CD14-positive monocyte (primary cell): ENCODE results near the gene BCL10. TPM values are rescaled to one million over a fixed set of nuclear protein-coding genes. Genes with fewer than 3 reads are reported as not detected.

Experiments
- DNase-seq, 3 donors: peaks; one replicate each; pipeline ENCODE4 v3.0.0-alpha.2; 2011 to 2022
- H2AFZ ChIP-seq: 2 replicates; pipeline ENCODE4 v1.6.0; 2012; ENCODE audit warnings: mild to moderate bottlenecking, low read depth, low read length, inconsistent platforms; ENCODE audit not compliant: insufficient read depth, poor library complexity, severe bottlenecking
- H3K27ac ChIP-seq, 2 donors: 1 replicate in 1 of 2; 2 replicates in 1 of 2; pipeline ENCODE4 v1.5.1; 2012 to 2013; ENCODE audit warnings: low read length in 2 of 2, control low read depth in 1 of 2, inconsistent platforms in 1 of 2, low read depth in 1 of 2, mild to moderate bottlenecking in 1 of 2
- H3K27me3 ChIP-seq, 2 donors: one replicate each; pipeline versions ENCODE4 v1.6.0 to v1.6.1; 2011 to 2013; ENCODE audit warnings: low read length in 2 of 2; ENCODE audit not compliant: control insufficient read depth in 2 of 2, insufficient read depth in 2 of 2
- H3K36me3 ChIP-seq, 2 donors: replicated peaks in 1 of 2; 1 replicate in 1 of 2; 2 replicates in 1 of 2; pipeline versions ENCODE4 v1.5.1 to v1.6.1; 2012 to 2013; ENCODE audit warnings: low read length in 2 of 2, control low read depth in 1 of 2, inconsistent platforms in 1 of 2, mild to moderate bottlenecking in 1 of 2; ENCODE audit not compliant: insufficient read depth in 2 of 2, control insufficient read depth in 1 of 2
- H3K4me1 ChIP-seq, 2 donors: 1 replicate in 1 of 2; 2 replicates in 1 of 2; pipeline versions ENCODE4 v1.5.1 to v1.6.1; 2012 to 2013; ENCODE audit warnings: low read length in 2 of 2, control low read depth in 1 of 2, inconsistent platforms in 1 of 2, mild to moderate bottlenecking in 1 of 2, moderate library complexity in 1 of 2; ENCODE audit not compliant: insufficient read depth in 2 of 2, control insufficient read depth in 1 of 2
- H3K4me2 ChIP-seq: replicated peaks from 2 replicates; pipeline ENCODE3; 2012; ENCODE audit warnings: low read length, moderate library complexity, mild to moderate bottlenecking; ENCODE audit not compliant: poor library complexity, severe bottlenecking; ENCODE audit errors: extremely low read depth
- H3K4me3 ChIP-seq, 3 experiments: fragments of 200-600 bp in 1 of 3; sonication (generic) in 1 of 3; replicated peaks in 1 of 3; 1 replicate in 2 of 3; 2 replicates in 1 of 3; pipeline ENCODE4 v1.5.1; 2011 to 2013; ENCODE audit warnings: low read length in 3 of 3, mild to moderate bottlenecking in 3 of 3, control low read depth in 2 of 3, low read depth in 2 of 3, inconsistent platforms in 1 of 3, moderate library complexity in 1 of 3
- H3K79me2 ChIP-seq: 2 replicates; pipeline ENCODE4 v1.6.0; 2012; ENCODE audit warnings: mild to moderate bottlenecking, control low read depth, inconsistent platforms, low read length, moderate library complexity; ENCODE audit not compliant: insufficient read depth
- H3K9ac ChIP-seq: 2 replicates; pipeline ENCODE4 v1.6.0; 2017; ENCODE audit warnings: low read length, mild to moderate bottlenecking; ENCODE audit not compliant: insufficient read depth, poor library complexity, severe bottlenecking
- H3K9me3 ChIP-seq, 2 donors: replicated peaks in 1 of 2; 1 replicate in 1 of 2; 2 replicates in 1 of 2; pipeline versions ENCODE4 v1.5.1 to v1.6.1; 2012 to 2013; ENCODE audit warnings: low read length in 2 of 2, control low read depth in 1 of 2; ENCODE audit not compliant: control insufficient read depth in 1 of 2, insufficient read depth in 1 of 2
- H4K20me1 ChIP-seq: 2 replicates; pipeline ENCODE4 v1.6.0; 2012; ENCODE audit warnings: mild to moderate bottlenecking, low read length, control low read depth, moderate library complexity; ENCODE audit not compliant: insufficient read depth
- H3K27ac Mint-ChIP-seq, 7 donors: one replicate each; pipeline ENCODE4 v1.8.0; 2020; ENCODE audit warnings: mild to moderate bottlenecking in 7 of 7, mixed read lengths in 7 of 7, moderate library complexity in 6 of 7, inconsistent platforms in 2 of 7
- H3K27me3 Mint-ChIP-seq, 3 donors: one replicate each; pipeline ENCODE4 v1.8.0; 2021 to 2022; ENCODE audit warnings: low read depth in 3 of 3, mild to moderate bottlenecking in 3 of 3, mixed read lengths in 3 of 3, moderate library complexity in 3 of 3, inconsistent platforms in 1 of 3
- H3K36me3 Mint-ChIP-seq, 2 donors: one replicate each; pipeline ENCODE4 v1.8.0; 2020; ENCODE audit warnings: mixed read lengths in 2 of 2, inconsistent platforms in 1 of 2, mild to moderate bottlenecking in 1 of 2
- H3K4me1 Mint-ChIP-seq: one replicate; pipeline ENCODE4 v1.8.0; 2020; ENCODE audit warnings: mild to moderate bottlenecking, mixed read lengths
- H3K4me3 Mint-ChIP-seq, 2 donors: one replicate each; pipeline ENCODE4 v1.8.0; 2020; ENCODE audit warnings: mild to moderate bottlenecking in 2 of 2, mixed read lengths in 2 of 2, moderate library complexity in 1 of 2
- H3K9me3 Mint-ChIP-seq, 7 donors: one replicate each; pipeline ENCODE4 v1.8.0; 2020 to 2022; ENCODE audit warnings: mixed read lengths in 7 of 7, mild to moderate bottlenecking in 6 of 7, moderate library complexity in 6 of 7, inconsistent platforms in 2 of 7
- CTCF ChIP-seq: fragments of 200-600 bp; IDR thresholded peaks from one replicate; pipeline ENCODE4 v1.8.0; 2022; ENCODE audit warnings: antibody characterized with exemption, mild to moderate bottlenecking
- WGBS: methylation state at CpG from one replicate; pipeline ENCODE4 v1.1.5; 2013; ENCODE audit warnings: missing lambda C conversion rate; ENCODE audit not compliant: insufficient coverage; 5-methylcytosine and 5-hydroxymethylcytosine counted together
- intact Hi-C, 2 donors: fragments of 100-400 bp; cut with micrococcal nuclease; formaldehyde crosslinking; loops; one replicate each; pipeline versions ENCODE4 v1.15.0 to v1.15.1; 2023
- polyA plus RNA-seq, 3 donors: library from polyadenylated mRNA; depleted of rRNA in 1 of 3; unstranded in 2 of 3; stranded (reverse) in 1 of 3; fragments of 300-500 nt in 2 of 3; fragments of >200 nt in 1 of 3; fragmentation: Illumina TruSeq in 2 of 3; gene quantifications; 1 replicate in 2 of 3; 2 replicates in 1 of 3; pipeline ENCODE4 v1.2.3, GENCODE V29; 2012 to 2021

The BCL10 gene
- polyA plus RNA-seq, 3 donors, result 22.7 to 27.9 (median 26.9) TPM

DNA sequence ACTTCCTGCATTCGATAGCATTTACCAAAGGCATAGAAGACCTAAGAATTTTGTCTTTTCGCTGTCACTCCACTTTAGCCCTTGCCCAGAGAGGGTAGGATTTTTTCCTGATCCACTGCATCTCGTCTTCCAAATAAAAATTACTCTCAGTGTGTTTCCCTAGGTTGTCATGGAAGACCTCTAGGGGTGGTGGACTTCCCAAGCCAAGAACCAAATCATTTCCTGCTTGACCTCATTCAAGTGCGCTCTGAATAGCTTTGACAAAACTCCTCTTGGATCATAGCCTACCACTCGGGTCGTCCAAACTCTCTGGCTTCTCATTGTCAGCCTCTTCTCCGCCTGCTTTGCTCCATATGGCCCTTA lies 16.5 kb downstream of the BCL10 start:
- DNase-seq, result no peak
- Histone ChIP-seq H3K36me3 (peaks cover 11 to 45% of the 10 kb centered on the region in 2 donors), H3K79me2 (peaks cover 33% of the 10 kb centered on the region), H3K9ac (no peak overlapping the region), H2AFZ (peak overlapping the region; percentile 74), H3K4me2 (peak overlapping the region; percentile 93), H3K9me3 (peaks cover 0 to 3% of the 10 kb centered on the region in 2 donors), H3K4me3 (peak overlapping the region in 2 of 3 experiments; percentile 63 to 87), H3K27me3 (no peaks in the 10 kb centered on the region), H4K20me1 (peaks cover 36% of the 10 kb centered on the region), H3K4me1 (peaks cover 7 to 19% of the 10 kb centered on the region in 2 donors), H3K27ac (no peak overlapping the region)
- 73% methylated on average over 5 of the region's 7 CpGs for WGBS
- Mint-ChIP-seq H3K27me3 (no peaks in the 10 kb centered on the region), H3K27ac (peak overlapping the region in 5 of 7 donors; percentile 71 to 94 (median 77)), H3K9me3 (peaks cover 0 to 17% (median 4%) of the 10 kb centered on the region in 7 donors), H3K36me3 (peaks cover 35 to 50% of the 10 kb centered on the region in 2 donors), H3K4me1 (peaks cover 22% of the 10 kb centered on the region), H3K4me3 (peak overlapping the region; percentile 90 to 98)
- peak; percentile 74 for TF ChIP-seq CTCF
- intact Hi-C loops, result loop anchor here (2.0 to 10.0 kb wide), 3 partner anchors 195 to 315 kb away; a partner anchor contains a TSS

DNA sequence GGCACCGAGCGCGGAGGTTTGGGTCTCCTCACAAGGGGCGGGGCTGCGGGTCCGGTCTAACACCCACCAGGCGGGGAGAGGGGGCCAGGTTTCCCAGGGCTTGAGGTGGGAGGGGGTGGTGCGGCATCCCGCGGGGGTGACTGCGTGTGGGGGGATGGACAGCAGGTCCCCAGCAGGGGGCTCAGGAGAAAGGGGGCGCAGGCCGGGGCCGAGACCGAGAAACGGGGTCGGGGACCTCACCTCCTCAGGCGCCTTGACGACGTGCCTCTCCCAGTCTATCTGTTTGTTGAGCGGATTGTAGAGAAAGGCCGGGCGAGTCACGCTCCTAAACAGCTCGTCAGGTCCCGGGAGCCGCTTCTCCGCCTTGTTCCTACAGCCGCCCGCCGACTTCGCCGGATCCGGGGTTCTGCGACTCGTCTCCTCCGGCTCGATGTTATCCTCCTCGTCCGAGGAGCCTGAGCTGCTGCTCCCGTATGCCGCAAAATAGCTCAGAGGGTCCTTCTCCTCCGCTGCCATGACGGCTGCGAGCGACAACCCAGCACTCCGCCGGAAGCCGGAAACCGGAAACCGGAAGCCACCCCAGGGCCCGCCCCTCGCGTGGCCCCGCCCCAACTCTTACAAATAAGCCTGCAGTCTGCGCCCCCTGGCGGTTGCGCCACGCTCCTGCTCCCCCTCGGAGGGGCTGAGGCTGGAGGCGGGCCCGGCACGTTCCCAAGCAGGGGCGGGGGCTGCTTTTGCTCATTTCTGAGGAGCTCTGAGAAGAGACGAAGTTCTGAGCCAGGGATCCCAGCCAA lies 17.1 kb downstream of the BCL10 start, which contains the start of gene C1orf52:
C1orf52 (minus strand) TSS at position 545 of the 794 bp plus-strand sequence; CDS start at position 516, 29 bp downstream.
- Histone ChIP-seq H3K4me1 (peaks cover 7 to 19% of the 10 kb centered on the region in 2 donors), H3K9me3 (peaks cover 0 to 3% of the 10 kb centered on the region in 2 donors), H3K4me3 (peak within 1 kb of the TSS; percentile 51 to 87 (median 63)), H3K27ac (peak within 1 kb of the TSS; percentile 62 to 89), H3K79me2 (peaks cover 38% of the 10 kb centered on the region), H2AFZ (peak within 1 kb of the TSS; percentile 74), H3K9ac (peak within 1 kb of the TSS; percentile 85), H4K20me1 (peaks cover 40% of the 10 kb centered on the region), H3K27me3 (no peaks in the 10 kb centered on the region), H3K4me2 (peak within 1 kb of the TSS; percentile 93), H3K36me3 (peaks cover 10 to 45% of the 10 kb centered on the region in 2 donors)
- DNase-seq, result peak; percentile 91 to 93 (median 91)
- peaks cover 22% of the 10 kb centered on the region for H3K4me1 Mint-ChIP-seq
- peaks cover 0 to 17% (median 4%) of the 10 kb centered on the region in 7 donors for H3K9me3 Mint-ChIP-seq
- H3K36me3 Mint-ChIP-seq, result peaks cover 33 to 48% of the 10 kb centered on the region in 2 donors
- peak within 1 kb of the TSS; percentile 94 to 98 (median 96) for H3K27ac Mint-ChIP-seq
- H3K27me3 Mint-ChIP-seq, result no peaks in the 10 kb centered on the region
- under 1% methylated on average over 64 of the region's 65 CpGs for WGBS
- TF ChIP-seq CTCF, result peak; percentile 99
- intact Hi-C loops, result loop anchor here (2.0 to 10.0 kb wide), 3 partner anchors 195 to 315 kb away; a partner anchor contains a TSS
- peak within 1 kb of the TSS; percentile 90 to 98 for H3K4me3 Mint-ChIP-seq
